ENCODE results near the gene SIVA1. TPM values are rescaled to one million over a fixed set of nuclear protein-coding genes. Genes with fewer than 3 reads are reported as not detected.

Gene SIVA1
- total and polyA plus RNA-seq, 9 of the 15 experiments (the other 6 are each of a cell fraction or from before 2014, with no cell fraction given): 4.2 to 186 (median 54.2) TPM

GRCh38 chr14:104751539-104752422 lies 1.2 kb upstream of the SIVA1 start (continued):
- TF ChIP-seq BRD9 (IDR thresholded peaks at IDR 0.05; ENCODE audit: low read depth, partially characterized antibody): peak; percentile 43
- TF ChIP-seq HMG20A (CRISPR knock-in tag; conservative IDR thresholded peaks at IDR 0.05): no peak
- TF ChIP-seq NFIC (IDR thresholded peaks at IDR 0.05): 0 out of 2 replicates have a peak, but pooled peaks have one; percentile 7

- H4K20me1 ChIP-seq (replicated peaks; ENCODE audit: control insufficient read depth, insufficient read depth, low read length): 0 out of 2 replicates have a peak, but pooled peaks cover 8% of the 10 kb centered on the region
- H3K36me3 ChIP-seq (ENCODE audit: control insufficient read depth, insufficient read depth, low read length): peaks cover 29% of the 10 kb centered on the region; the same call in 2 of the 3 replicates
- peak overlapping the region; percentile 99 for H3K27ac ChIP-seq (ENCODE audit: extremely low read depth, low read depth, low read length)
- DNase-seq (ENCODE audit: extremely low read depth in 1 of 4, low spot score in 3 of 4): no peak
- FAIRE-seq: no peak
- no peaks in the 10 kb centered on the region for H3K9me1 ChIP-seq (ENCODE audit: control insufficient read depth, insufficient read depth, low read length)
- intact Hi-C loops (cut with micrococcal nuclease) (loop anchor here (5.0 kb wide), 1 partner anchor 75 kb away; no protein-coding TSS in a partner anchor), in situ Hi-C loops (cut with MboI) (no loop called here)
- H3K4me3 ChIP-seq: peak overlapping the region; percentile 98
- 0 out of 2 replicates have a peak, but pooled peaks cover 4% of the 10 kb centered on the region for H3K9me3 ChIP-seq (replicated peaks; ENCODE audit: control insufficient read depth, insufficient read depth, low read depth, low read length)
- WGBS (ENCODE audit: insufficient coverage, low coverage, missing lambda C conversion rate): 0% methylated on average over 6 of the region's 21 CpGs
- no TSS peak for BruUV-seq (replicated peaks)
- no peaks in the 10 kb centered on the region for H3K27me3 ChIP-seq (ENCODE audit: control insufficient read depth in 2 of 2, insufficient read depth in 2 of 2, low read length in 2 of 2)
- POLR2A ChIA-PET: interaction anchor here (0.6 to 2.0 kb wide), 16 partner anchors 10 to 1222 kb away, joined by 3 to 7 read pairs (median 4); no protein-coding TSS in a partner anchor
- H3K4me1 ChIP-seq (replicated peaks in 1 of 2; ENCODE audit: control insufficient read depth in 2 of 2, insufficient read depth in 2 of 2, low read length in 2 of 2): peaks cover 9 to 44% of the 10 kb centered on the region in 2 experiments; a peak in 3 of 5 replicates
- H2AFZ ChIP-seq (ENCODE audit: low read depth, low read length): peak overlapping the region; percentile 98
- H3K79me2 ChIP-seq (ENCODE audit: control insufficient read depth, insufficient read depth, low read length): peaks cover 26% of the 10 kb centered on the region
- CTCF ChIA-PET (ENCODE audit: low intra/inter-chr PET ratio): no interaction called here
- peak; percentile 95 for ATAC-seq
- H3K9ac ChIP-seq (ENCODE audit: insufficient read depth in 1 of 2, low read depth in 2 of 2, low read length in 2 of 2): peak overlapping the region; percentile 92 to 94
- H3K4me2 ChIP-seq (ENCODE audit: insufficient read depth, low read length): peak overlapping the region; percentile 86
- no peak for TF ChIP-seq STAT6 (CRISPR knock-in tag; IDR thresholded peaks at IDR 0.05)
- no peak for TF ChIP-seq DLX4 (CRISPR knock-in tag; IDR thresholded peaks at IDR 0.05)
- TF ChIP-seq YY1 (IDR thresholded peaks at IDR 0.05; ENCODE audit: borderline replicate concordance in 1 of 3, control insufficient read depth in 1 of 3, extremely low read depth in 1 of 3, insufficient read depth in 3 of 3, insufficient read length in 1 of 3, insufficient replicate concordance in 2 of 3, low read depth in 1 of 3, low read length in 2 of 3): no peak
- TF ChIP-seq BRF1 (IDR thresholded peaks at IDR 0.05; ENCODE audit: borderline replicate concordance, extremely low read depth, insufficient read length): no peak
- no peak for TF ChIP-seq KHSRP (IDR thresholded peaks at IDR 0.05)
- TF ChIP-seq MEF2A (IDR thresholded peaks at IDR 0.05; ENCODE audit: control insufficient read depth, low read depth, low read length): no peak
- TF ChIP-seq PHF8 (IDR thresholded peaks at IDR 0.05; ENCODE audit: borderline replicate concordance, low read length): peak; percentile 69; the same call in 1 of the 2 replicates
- no peak for TF ChIP-seq ZBTB2 (IDR thresholded peaks at IDR 0.05)
- no peak for TF ChIP-seq EP300 (IDR thresholded peaks at IDR 0.05; ENCODE audit: low read length)
- TF ChIP-seq EHMT2 (IDR thresholded peaks at IDR 0.05): no peak
- TF ChIP-seq PPARD (CRISPR knock-in tag; IDR thresholded peaks at IDR 0.05): no peak
- TF ChIP-seq TAF9B (IDR thresholded peaks at IDR 0.05; ENCODE audit: partially characterized antibody): no peak
Measured at GRCh38 chr14:104752423-104752734, 568 bp upstream of the SIVA1 start.

Measured in K562 (cell line).